ENCODE measurements around the gene PAX3.

Gene PAX3

DNA sequence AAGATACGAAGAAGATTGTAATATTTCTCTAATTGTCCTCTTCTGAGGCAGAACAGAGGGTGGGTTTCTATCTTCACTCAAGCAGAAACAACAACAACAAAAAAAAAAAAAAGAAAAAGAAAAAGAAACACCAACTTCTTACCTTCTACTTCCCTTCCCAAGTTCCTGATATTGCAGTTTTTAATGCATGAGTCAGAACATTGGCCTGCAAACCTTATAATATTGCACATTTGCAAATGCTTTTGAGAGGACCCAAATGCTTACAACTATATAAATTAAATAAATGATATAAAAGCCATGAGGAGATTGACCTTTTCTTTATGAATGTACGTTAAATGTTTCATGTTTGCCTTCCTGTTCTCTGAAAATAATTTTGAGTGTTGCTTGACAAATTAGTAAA, 37.3 kb downstream of the PAX3 start:
- H3K9me2 ChIP-seq (replicated peaks; ENCODE audit: insufficient read depth, low read length), result no peaks in the 10 kb centered on the region
- no peaks in the 10 kb centered on the region for H3K9me3 ChIP-seq (ENCODE audit: insufficient read depth, low read length)
- no peak overlapping the region for H3K9ac ChIP-seq (ENCODE audit: low read length)
- no peak overlapping the region for H2AFZ ChIP-seq (ENCODE audit: low read depth, low read length, severe bottlenecking)
- H3F3A ChIP-seq (ENCODE audit: insufficient read depth), result no peaks in the 10 kb centered on the region
- H3K4me3 ChIP-seq (ENCODE audit: insufficient read depth, low read length, poor library complexity, severe bottlenecking), result no peak overlapping the region
- no peak overlapping the region for H3K27ac ChIP-seq (ENCODE audit: low read depth, low read length)
- no peaks in the 10 kb centered on the region for H3K79me2 ChIP-seq (ENCODE audit: insufficient read depth, low read length)
- H4K20me1 ChIP-seq (ENCODE audit: low read depth, low read length), result no peaks in the 10 kb centered on the region
- no peaks in the 10 kb centered on the region for H3K27me3 ChIP-seq (ENCODE audit: low read length)
- TF ChIP-seq EZH2phosphoT487 (conservative IDR thresholded peaks at IDR 0.05; ENCODE audit: low read length), result no peak
- TF ChIP-seq, protein P1, sequence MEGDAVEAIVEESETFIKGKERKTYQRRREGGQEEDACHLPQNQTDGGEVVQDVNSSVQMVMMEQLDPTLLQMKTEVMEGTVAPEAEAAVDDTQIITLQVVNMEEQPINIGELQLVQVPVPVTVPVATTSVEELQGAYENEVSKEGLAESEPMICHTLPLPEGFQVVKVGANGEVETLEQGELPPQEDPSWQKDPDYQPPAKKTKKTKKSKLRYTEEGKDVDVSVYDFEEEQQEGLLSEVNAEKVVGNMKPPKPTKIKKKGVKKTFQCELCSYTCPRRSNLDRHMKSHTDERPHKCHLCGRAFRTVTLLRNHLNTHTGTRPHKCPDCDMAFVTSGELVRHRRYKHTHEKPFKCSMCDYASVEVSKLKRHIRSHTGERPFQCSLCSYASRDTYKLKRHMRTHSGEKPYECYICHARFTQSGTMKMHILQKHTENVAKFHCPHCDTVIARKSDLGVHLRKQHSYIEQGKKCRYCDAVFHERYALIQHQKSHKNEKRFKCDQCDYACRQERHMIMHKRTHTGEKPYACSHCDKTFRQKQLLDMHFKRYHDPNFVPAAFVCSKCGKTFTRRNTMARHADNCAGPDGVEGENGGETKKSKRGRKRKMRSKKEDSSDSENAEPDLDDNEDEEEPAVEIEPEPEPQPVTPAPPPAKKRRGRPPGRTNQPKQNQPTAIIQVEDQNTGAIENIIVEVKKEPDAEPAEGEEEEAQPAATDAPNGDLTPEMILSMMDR (IDR thresholded peaks at IDR 0.05; ENCODE audit: insufficient read depth, low read length, poor library complexity, severe bottlenecking), result no peak
- no peak overlapping the region for H3K4me2 ChIP-seq (ENCODE audit: low read depth, low read length, poor library complexity, severe bottlenecking)
- H3K36me3 ChIP-seq (ENCODE audit: low read length), result no peaks in the 10 kb centered on the region

DNA sequence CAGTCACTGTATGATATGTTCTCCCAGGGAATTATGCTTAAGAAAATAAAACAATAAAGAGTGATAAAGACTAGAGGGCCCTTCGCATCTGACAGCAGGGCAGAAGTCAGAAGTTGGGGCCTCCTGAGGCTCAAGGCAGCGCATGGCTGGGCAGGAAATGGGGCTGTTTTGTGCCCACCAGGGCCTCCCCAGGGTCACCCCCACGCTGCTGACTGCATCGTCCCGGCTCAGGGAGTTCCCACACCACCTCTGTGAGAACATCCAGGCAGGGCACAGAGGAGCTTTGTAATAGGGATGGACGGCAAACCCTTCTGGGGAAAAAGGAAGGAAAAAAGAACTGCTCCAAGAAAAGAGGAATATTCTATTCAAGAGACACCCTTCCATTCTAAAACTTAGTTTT, 41.2 kb downstream of the PAX3 start:
- Histone ChIP-seq H3K27me3 (ENCODE audit: low read length) (no peaks in the 10 kb centered on the region), H2AFZ (ENCODE audit: low read depth, low read length, severe bottlenecking) (no peak overlapping the region), H3K4me2 (ENCODE audit: low read depth, low read length, poor library complexity, severe bottlenecking) (no peak overlapping the region), H3K4me3 (ENCODE audit: insufficient read depth, low read length, poor library complexity, severe bottlenecking) (no peak overlapping the region), H3K9me2 (replicated peaks; ENCODE audit: insufficient read depth, low read length) (no peaks in the 10 kb centered on the region), H3K9me3 (ENCODE audit: insufficient read depth, low read length) (no peaks in the 10 kb centered on the region), H3K36me3 (ENCODE audit: low read length) (no peaks in the 10 kb centered on the region), H3F3A (ENCODE audit: insufficient read depth) (no peaks in the 10 kb centered on the region), H3K9ac (ENCODE audit: low read length) (no peak overlapping the region), H3K27ac (ENCODE audit: low read depth, low read length) (no peak overlapping the region), H3K79me2 (ENCODE audit: insufficient read depth, low read length) (no peaks in the 10 kb centered on the region), H4K20me1 (ENCODE audit: low read depth, low read length) (no peaks in the 10 kb centered on the region)
- TF ChIP-seq, protein P1 (IDR thresholded peaks at IDR 0.05; ENCODE audit: insufficient read depth, low read length, poor library complexity, severe bottlenecking), result no peak

DNA sequence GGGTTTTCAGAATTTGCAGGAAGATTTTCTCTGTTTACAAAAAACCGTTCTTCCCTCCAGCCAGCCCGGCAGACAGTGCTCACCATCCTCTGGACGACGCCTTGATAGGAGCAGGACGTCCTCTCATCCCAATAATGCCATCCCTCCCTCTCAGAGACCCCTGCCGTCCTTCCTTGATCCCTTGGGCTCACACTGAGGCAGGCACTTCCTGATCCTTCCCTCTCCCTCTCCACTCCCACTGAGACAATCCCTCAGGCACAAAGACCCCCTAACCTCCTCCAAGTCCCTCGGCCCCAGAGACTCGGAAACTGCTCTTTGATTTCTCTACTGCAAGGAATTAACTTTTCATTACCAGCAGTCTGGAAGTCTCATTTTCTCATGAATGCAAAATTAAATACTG, 42.5 kb downstream of the PAX3 start:
- no peak overlapping the region for H3K9ac ChIP-seq (ENCODE audit: low read length)
- no peak overlapping the region for H3K4me3 ChIP-seq (ENCODE audit: insufficient read depth, low read length, poor library complexity, severe bottlenecking)
- H3K36me3 ChIP-seq (ENCODE audit: low read length), result no peaks in the 10 kb centered on the region
- no peaks in the 10 kb centered on the region for H4K20me1 ChIP-seq (ENCODE audit: low read depth, low read length)
- H3K79me2 ChIP-seq (ENCODE audit: insufficient read depth, low read length), result no peaks in the 10 kb centered on the region
- TF ChIP-seq, protein P1 (IDR thresholded peaks at IDR 0.05; ENCODE audit: insufficient read depth, low read length, poor library complexity, severe bottlenecking), result no peak
- TF ChIP-seq EZH2phosphoT487 (conservative IDR thresholded peaks at IDR 0.05; ENCODE audit: low read length), result no peak
- no peak overlapping the region for H3K27ac ChIP-seq (ENCODE audit: low read depth, low read length)
- H3K9me3 ChIP-seq (ENCODE audit: insufficient read depth, low read length), result no peaks in the 10 kb centered on the region
- no peaks in the 10 kb centered on the region for H3F3A ChIP-seq (ENCODE audit: insufficient read depth)
- no peaks in the 10 kb centered on the region for H3K27me3 ChIP-seq (ENCODE audit: low read length)
- no peak overlapping the region for H3K4me2 ChIP-seq (ENCODE audit: low read depth, low read length, poor library complexity, severe bottlenecking)
- H2AFZ ChIP-seq (ENCODE audit: low read depth, low read length, severe bottlenecking), result no peak overlapping the region
- no peaks in the 10 kb centered on the region for H3K9me2 ChIP-seq (replicated peaks; ENCODE audit: insufficient read depth, low read length)

DNA sequence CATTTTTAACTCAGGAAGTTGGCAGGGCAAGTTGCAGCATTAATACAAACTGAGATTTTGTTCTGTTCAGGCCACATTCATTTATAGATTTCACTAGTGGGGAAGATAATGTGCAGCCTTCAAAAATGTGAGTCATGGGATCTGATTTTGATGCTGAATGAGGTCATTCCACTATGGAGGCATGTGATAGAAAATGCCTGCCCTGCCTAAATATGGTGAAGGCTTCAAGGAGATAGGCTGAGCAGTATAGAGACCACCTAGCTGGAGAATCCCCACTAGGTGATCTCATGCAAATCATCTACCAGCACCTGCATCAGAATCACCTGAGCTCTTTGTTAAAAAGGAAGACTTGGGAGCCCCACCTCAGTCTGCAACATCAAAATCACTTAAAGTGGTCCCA, 43.7 kb downstream of the PAX3 start:
- Histone ChIP-seq H3K36me3 (ENCODE audit: low read length) (no peaks in the 10 kb centered on the region), H3F3A (ENCODE audit: insufficient read depth) (no peaks in the 10 kb centered on the region), H3K4me2 (ENCODE audit: low read depth, low read length, poor library complexity, severe bottlenecking) (no peak overlapping the region), H3K27me3 (ENCODE audit: low read length) (no peaks in the 10 kb centered on the region), H2AFZ (ENCODE audit: low read depth, low read length, severe bottlenecking) (no peak overlapping the region), H3K9me2 (replicated peaks; ENCODE audit: insufficient read depth, low read length) (no peaks in the 10 kb centered on the region), H3K4me3 (ENCODE audit: insufficient read depth, low read length, poor library complexity, severe bottlenecking) (no peak overlapping the region), H4K20me1 (ENCODE audit: low read depth, low read length) (no peaks in the 10 kb centered on the region), H3K27ac (ENCODE audit: low read depth, low read length) (no peak overlapping the region), H3K9ac (ENCODE audit: low read length) (no peak overlapping the region), H3K79me2 (ENCODE audit: insufficient read depth, low read length) (no peaks in the 10 kb centered on the region), H3K9me3 (ENCODE audit: insufficient read depth, low read length) (no peaks in the 10 kb centered on the region)
- no peak for TF ChIP-seq EZH2phosphoT487 (conservative IDR thresholded peaks at IDR 0.05; ENCODE audit: low read length)
- TF ChIP-seq, protein P1 (IDR thresholded peaks at IDR 0.05; ENCODE audit: insufficient read depth, low read length, poor library complexity, severe bottlenecking), result no peak
